Measurements from ENCODE around the gene PSTPIP1. TPM values are rescaled to one million over a fixed set of nuclear protein-coding genes. Genes with fewer than 3 reads are reported as not detected.

PSTPIP1 gene
- total and polyA plus RNA-seq, 2 of the 4 experiments (the other 2 are of a cell fraction) = 0.36 to 1.1 TPM

DNA sequence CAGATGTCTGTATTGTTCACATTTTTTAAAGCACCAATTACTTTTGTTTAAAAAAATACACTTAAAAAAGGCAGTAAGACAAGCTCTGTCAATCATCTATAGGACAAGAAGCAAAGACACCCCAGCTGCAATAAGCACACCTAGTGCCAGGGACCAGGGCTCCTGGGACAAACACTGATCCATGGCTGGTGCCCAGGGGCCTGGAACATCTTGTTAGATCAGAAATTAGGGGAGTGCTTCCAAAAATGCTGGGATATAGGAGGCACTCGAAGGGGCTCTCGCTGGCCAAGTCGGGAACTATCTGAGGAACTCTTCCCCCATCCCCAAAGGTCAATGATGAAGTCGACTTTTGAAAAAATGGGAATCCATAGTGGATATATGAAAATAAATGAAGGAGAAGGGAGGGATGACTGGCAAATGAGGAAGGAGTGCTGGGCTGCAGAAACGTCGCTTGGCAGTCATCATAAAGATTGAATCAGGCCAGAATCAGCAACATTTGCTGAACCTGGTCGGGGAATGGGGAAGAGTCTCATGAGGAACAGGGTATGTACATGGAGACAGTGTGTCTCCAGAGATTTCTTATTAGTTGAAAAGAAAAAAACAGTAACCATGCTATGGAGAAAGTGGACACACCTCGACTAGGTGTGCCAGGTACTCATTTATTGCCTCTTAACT lies 47.5 kb downstream of the PSTPIP1 start:
- H3K9ac ChIP-seq (ENCODE audit: low read depth, low read length) = no peak overlapping the region
- BruUV-seq (replicated peaks) = no TSS peak
- in situ Hi-C loops (cut with MboI; ENCODE audit: low sequenced_read_pairs) = no loop called here
- no peak overlapping the region for H3K4ac ChIP-seq (ENCODE audit: low read depth, low read length)
- H4K5ac ChIP-seq (ENCODE audit: low read depth, low read length) = no peak overlapping the region
- H2BK20ac ChIP-seq (ENCODE audit: low read depth, low read length) = no peak overlapping the region
- H3K18ac ChIP-seq (ENCODE audit: low read depth, low read length) = no peak overlapping the region
- intact Hi-C loops (cut with micrococcal nuclease) = no loop called here
- no peak overlapping the region for H2AK5ac ChIP-seq (ENCODE audit: low read depth, low read length)
- 70% methylated on average over 2 of the region's 8 CpGs; no CpG with 5 or more reads in 1 of the 2 experiments for WGBS, 2 experiments (ENCODE audit: extremely low coverage in 2 of 2, insufficient read length in 1 of 2)
- no peak overlapping the region for H2AFZ ChIP-seq (replicated peaks; ENCODE audit: low read length, poor library complexity)
- peaks cover 12% of the 10 kb centered on the region; the same call in 1 of the 2 replicates for H3K9me1 ChIP-seq (ENCODE audit: insufficient read depth, low read length)
- H4K20me1 ChIP-seq (ENCODE audit: insufficient read depth, low read length) = no peaks in the 10 kb centered on the region
- dilution Hi-C loops (cut with HindIII; ENCODE audit: low sequenced_read_pairs, unreplicated experiment) = no loop called here
- no peak overlapping the region for H4K8ac ChIP-seq (ENCODE audit: low read depth in 2 of 2, low read length in 2 of 2)
- H3K4me2 ChIP-seq (ENCODE audit: low read depth, low read length) = no peak overlapping the region
- H3K23ac ChIP-seq (ENCODE audit: low read depth, low read length) = no peak overlapping the region
- H3K4me1 ChIP-seq (ENCODE audit: control insufficient read depth, insufficient read depth, low read length) = no peaks in the 10 kb centered on the region
- no peak overlapping the region for H2BK5ac ChIP-seq (ENCODE audit: low read depth, low read length, poor library complexity, severe bottlenecking)
- H2BK15ac ChIP-seq (ENCODE audit: low read depth, low read length) = no peak overlapping the region
- DNase-seq = no peak
- TF ChIP-seq, protein P1, sequence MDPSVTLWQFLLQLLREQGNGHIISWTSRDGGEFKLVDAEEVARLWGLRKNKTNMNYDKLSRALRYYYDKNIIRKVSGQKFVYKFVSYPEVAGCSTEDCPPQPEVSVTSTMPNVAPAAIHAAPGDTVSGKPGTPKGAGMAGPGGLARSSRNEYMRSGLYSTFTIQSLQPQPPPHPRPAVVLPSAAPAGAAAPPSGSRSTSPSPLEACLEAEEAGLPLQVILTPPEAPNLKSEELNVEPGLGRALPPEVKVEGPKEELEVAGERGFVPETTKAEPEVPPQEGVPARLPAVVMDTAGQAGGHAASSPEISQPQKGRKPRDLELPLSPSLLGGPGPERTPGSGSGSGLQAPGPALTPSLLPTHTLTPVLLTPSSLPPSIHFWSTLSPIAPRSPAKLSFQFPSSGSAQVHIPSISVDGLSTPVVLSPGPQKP (IDR thresholded peaks at IDR 0.05; ENCODE audit: borderline replicate concordance, low read depth, low read length) = no peak
- TF ChIP-seq NFE2L2 (IDR thresholded peaks at IDR 0.05; ENCODE audit: low read depth, low read length) (no peak), RAD21 (IDR thresholded peaks at IDR 0.05; ENCODE audit: low read length) (no peak), CHD1 (IDR thresholded peaks at IDR 0.05; ENCODE audit: low read depth, low read length) (no peak), MAZ (IDR thresholded peaks at IDR 0.05; ENCODE audit: borderline replicate concordance, low read depth, low read length) (no peak), FOS (IDR thresholded peaks at IDR 0.05; ENCODE audit: low read depth, low read length) (no peak), BHLHE40 (IDR thresholded peaks at IDR 0.05; ENCODE audit: low read depth, low read length) (no peak), POLR2A (IDR thresholded peaks at IDR 0.05; ENCODE audit: low read depth, low read length) (no peak), MXI1 (IDR thresholded peaks at IDR 0.05; ENCODE audit: borderline replicate concordance, low read depth, low read length) (no peak), CEBPB (IDR thresholded peaks at IDR 0.05; ENCODE audit: low read depth, low read length) (no peak), RCOR1 (IDR thresholded peaks at IDR 0.05; ENCODE audit: insufficient replicate concordance, low read length) (no peak), MAFK (IDR thresholded peaks at IDR 0.05; ENCODE audit: low read depth, low read length) (no peak), SMC3 (IDR thresholded peaks at IDR 0.05; ENCODE audit: low read depth, low read length) (no peak)
- TF ChIP-seq, protein P2, sequence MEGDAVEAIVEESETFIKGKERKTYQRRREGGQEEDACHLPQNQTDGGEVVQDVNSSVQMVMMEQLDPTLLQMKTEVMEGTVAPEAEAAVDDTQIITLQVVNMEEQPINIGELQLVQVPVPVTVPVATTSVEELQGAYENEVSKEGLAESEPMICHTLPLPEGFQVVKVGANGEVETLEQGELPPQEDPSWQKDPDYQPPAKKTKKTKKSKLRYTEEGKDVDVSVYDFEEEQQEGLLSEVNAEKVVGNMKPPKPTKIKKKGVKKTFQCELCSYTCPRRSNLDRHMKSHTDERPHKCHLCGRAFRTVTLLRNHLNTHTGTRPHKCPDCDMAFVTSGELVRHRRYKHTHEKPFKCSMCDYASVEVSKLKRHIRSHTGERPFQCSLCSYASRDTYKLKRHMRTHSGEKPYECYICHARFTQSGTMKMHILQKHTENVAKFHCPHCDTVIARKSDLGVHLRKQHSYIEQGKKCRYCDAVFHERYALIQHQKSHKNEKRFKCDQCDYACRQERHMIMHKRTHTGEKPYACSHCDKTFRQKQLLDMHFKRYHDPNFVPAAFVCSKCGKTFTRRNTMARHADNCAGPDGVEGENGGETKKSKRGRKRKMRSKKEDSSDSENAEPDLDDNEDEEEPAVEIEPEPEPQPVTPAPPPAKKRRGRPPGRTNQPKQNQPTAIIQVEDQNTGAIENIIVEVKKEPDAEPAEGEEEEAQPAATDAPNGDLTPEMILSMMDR (conservative IDR thresholded peaks at IDR 0.05; ENCODE audit: low read depth, low read length) = no peak
- TF ChIP-seq, protein P3, sequence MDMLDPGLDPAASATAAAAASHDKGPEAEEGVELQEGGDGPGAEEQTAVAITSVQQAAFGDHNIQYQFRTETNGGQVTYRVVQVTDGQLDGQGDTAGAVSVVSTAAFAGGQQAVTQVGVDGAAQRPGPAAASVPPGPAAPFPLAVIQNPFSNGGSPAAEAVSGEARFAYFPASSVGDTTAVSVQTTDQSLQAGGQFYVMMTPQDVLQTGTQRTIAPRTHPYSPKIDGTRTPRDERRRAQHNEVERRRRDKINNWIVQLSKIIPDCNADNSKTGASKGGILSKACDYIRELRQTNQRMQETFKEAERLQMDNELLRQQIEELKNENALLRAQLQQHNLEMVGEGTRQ (IDR thresholded peaks at IDR 0.05; ENCODE audit: low read depth, low read length) = no peak
- ChIA-PET POLR2A (ENCODE audit: unreplicated experiment) (no interaction called here), CTCF (interaction anchor here (1.5 kb wide), 1 partner anchor 76 kb away, joined by 3 read pairs; no protein-coding TSS in a partner anchor)
- no peak overlapping the region for H2BK120ac ChIP-seq (ENCODE audit: low read depth, low read length)
- no peak overlapping the region for H3K27ac ChIP-seq (ENCODE audit: insufficient read depth, low read length)
- no peak overlapping the region for H3K14ac ChIP-seq (replicated peaks; ENCODE audit: low read depth, low read length)
- H3K4me3 ChIP-seq (ENCODE audit: insufficient read depth, low read depth, low read length) = no peak overlapping the region
- peaks cover 13 to 33% of the 10 kb centered on the region in 2 experiments; a peak in 3 of 4 replicates for H3K79me1 ChIP-seq (ENCODE audit: low read depth in 1 of 2, low read length in 2 of 2)
- H3K27me3 ChIP-seq (ENCODE audit: control insufficient read depth, insufficient read depth, low read length) = no peaks in the 10 kb centered on the region
- peaks cover 33% of the 10 kb centered on the region for H3K36me3 ChIP-seq (ENCODE audit: control insufficient read depth, insufficient read depth, low read length)
- no peak overlapping the region for H2AK9ac ChIP-seq (replicated peaks; ENCODE audit: low read depth, low read length, poor library complexity)
- no peak overlapping the region for H4K91ac ChIP-seq (ENCODE audit: insufficient read depth, low read depth, low read length)
- ATAC-seq (ENCODE audit: low read depth) = no peak
- H3K9me3 ChIP-seq (ENCODE audit: control insufficient read depth, insufficient read depth, low read length) = no peaks in the 10 kb centered on the region
- H3K56ac ChIP-seq (ENCODE audit: extremely low read depth, insufficient read depth, low read length) = no peak overlapping the region
